HepG2 (cell line): ENCODE measurements around the gene EEF1AKMT1. TPM values are rescaled to one million over a fixed set of nuclear protein-coding genes. Genes with fewer than 3 reads are reported as not detected.

Source experiments
- ATAC-seq: fragments of 200-7000 bp; cut with Tn5 transposase; 3 replicates; pipeline ENCODE4 v1.9.1; 2020; ENCODE audit warnings: mild to moderate bottlenecking, moderate library complexity
- BruUV-seq: library from RNA; stranded (reverse); fragments of 400-500 nt; replicated peaks from 2 replicates; lab custom pipeline; 2021; lab: Mats Ljungman, UMichigan
- CTCF ChIA-PET: fragments of 300-600 bp; formaldehyde crosslinking; extraction: SDS; loops from one replicate; lab custom pipeline; 2021; ENCODE audit warnings: low total read pairs, inconsistent platforms, low intra/inter-chr PET ratio; lab: Yijun Ruan, JAX
- POLR2A ChIA-PET: fragments of 350-600 bp; sonication (Branson Sonifier 250); formaldehyde crosslinking; loops from one replicate; lab custom pipeline; 2020; ENCODE audit warnings: antibody characterized with exemption, inconsistent platforms; lab: Yijun Ruan, JAX
- DNase-seq: peaks from one replicate; pipeline ENCODE4 v3.0.0-alpha.2; 2015; ENCODE audit warnings: low spot score
- FAIRE-seq: peaks from 3 replicates; lab custom pipeline; 2011; peaks lifted over from hg19 to GRCh38; lab: Jason Lieb, UNC
- H2AFZ ChIP-seq: one replicate; pipeline ENCODE4 v1.6.1; 2011; ENCODE audit warnings: low read length, inconsistent platforms
- H3K27ac ChIP-seq: fragments of 300-600 bp; 3 replicates; pipeline ENCODE4 v1.8.0; 2011; ENCODE audit warnings: mixed run types, mild to moderate bottlenecking, mixed read lengths, low read length, inconsistent platforms; ENCODE audit not compliant: insufficient read depth; ENCODE audit errors: extremely low read length
- H3K27me3 ChIP-seq, 2 experiments: fragments of 200-600 bp in 1 of 2; 2 replicates in 1 of 2; 3 replicates in 1 of 2; pipeline versions ENCODE4 v1.6.0 to v1.8.0; 2011; ENCODE audit warnings: low read length in 2 of 2, mild to moderate bottlenecking in 2 of 2, moderate library complexity in 2 of 2, inconsistent platforms in 1 of 2; ENCODE audit not compliant: insufficient read depth in 2 of 2, control insufficient read depth in 1 of 2
- H3K36me3 ChIP-seq, 2 experiments: fragments of 200-600 bp in 1 of 2; replicated peaks in 1 of 2; 2 replicates in 1 of 2; 3 replicates in 1 of 2; pipeline versions ENCODE4 v1.5.1 to v1.8.0; 2011; ENCODE audit warnings: low read length in 2 of 2, inconsistent platforms in 1 of 2; ENCODE audit not compliant: insufficient read depth in 2 of 2, control insufficient read depth in 1 of 2
- H3K4me1 ChIP-seq: 2 replicates; pipeline ENCODE4 v1.5.1; 2012; ENCODE audit warnings: low read length, inconsistent platforms; ENCODE audit not compliant: insufficient read depth
- H3K4me2 ChIP-seq: 2 replicates; pipeline ENCODE4 v1.6.0; 2011; ENCODE audit warnings: low read depth, low read length, inconsistent platforms
- H3K4me3 ChIP-seq, 3 experiments: fragments of 200-600 bp in 1 of 3; sonication (generic), shearing (Covaris generic) in 1 of 3; replicated peaks in 1 of 3; 2 replicates each; pipeline ENCODE4 v1.5.1; 2011 to 2016; ENCODE audit warnings: low read length in 3 of 3, inconsistent platforms in 2 of 3, low read depth in 2 of 3, mild to moderate bottlenecking in 2 of 3, control low read depth in 1 of 3, mixed read lengths in 1 of 3; ENCODE audit not compliant: insufficient read depth in 1 of 3
- H3K79me2 ChIP-seq: one replicate; pipeline ENCODE4 v1.6.1; 2011; ENCODE audit warnings: low read length, inconsistent platforms; ENCODE audit not compliant: insufficient read depth
- H3K9ac ChIP-seq: 2 replicates; pipeline ENCODE4 v1.6.0; 2011; ENCODE audit warnings: mild to moderate bottlenecking, low read depth, low read length, inconsistent platforms; ENCODE audit not compliant: insufficient read depth
- H3K9me3 ChIP-seq: 2 replicates; pipeline ENCODE4 v1.5.1; 2012; ENCODE audit warnings: mild to moderate bottlenecking, low read length
- H4K20me1 ChIP-seq: 2 replicates; pipeline ENCODE4 v1.6.0; 2011; ENCODE audit warnings: inconsistent platforms, mild to moderate bottlenecking, low read length, moderate library complexity; ENCODE audit not compliant: insufficient read depth
- ATF7 ChIP-seq, 2 experiments: fragments of 450-650 bp in 1 of 2; sonication (generic) in 1 of 2; formaldehyde crosslinking in 1 of 2; IDR thresholded peaks; 2 replicates each; pipeline versions ENCODE4 v1.4.0 to v1.6.1; 2016 to 2020; ENCODE audit warnings: antibody characterized with exemption in 1 of 2, mild to moderate bottlenecking in 1 of 2, missing genetic modification reagents in 1 of 2
- CBX2 ChIP-seq, 2 experiments: fragments of 200-600 bp in 1 of 2; sonication (generic); formaldehyde crosslinking in 1 of 2; IDR thresholded peaks; 2 replicates each; pipeline versions ENCODE4 v1.7.0 to v1.8.1; 2018 to 2022; ENCODE audit warnings: low read depth in 2 of 2, low read length in 1 of 2, mild to moderate bottlenecking in 1 of 2, missing genetic modification reagents in 1 of 2
- CSRNP2 ChIP-seq: sonication (generic); formaldehyde crosslinking; conservative IDR thresholded peaks from 2 replicates; pipeline ENCODE4 v1.8.0; 2022; ENCODE audit warnings: low read depth, missing genetic modification reagents
- ZNF343 ChIP-seq: sonication (generic); formaldehyde crosslinking; IDR thresholded peaks from 2 replicates; pipeline ENCODE4 v1.4.0; 2020; ENCODE audit warnings: mild to moderate bottlenecking, missing genetic modification reagents
- ZNF503 ChIP-seq: sonication (generic); formaldehyde crosslinking; IDR thresholded peaks from 2 replicates; pipeline ENCODE4 v1.4.0; 2020; ENCODE audit warnings: missing genetic modification reagents
- WGBS: methylation state at CpG from one replicate; pipeline ENCODE4 v1.1.6; 2017; ENCODE audit warnings: low lambda C conversion rate; 5-methylcytosine and 5-hydroxymethylcytosine counted together
- in situ Hi-C: cut with HindIII; loops from 2 replicates; pipeline ENCODE4 v1.10.0; 2017; ENCODE audit warnings: low pct_unique_long_range_greater_than_20kb; ENCODE audit not compliant: extremely low pct_ligation_motif_present
- intact Hi-C: fragments of 100-400 bp; cut with micrococcal nuclease; formaldehyde crosslinking; loops from one replicate; pipeline ENCODE4 v1.10.0; 2022; ENCODE audit not compliant: unreplicated experiment
- polyA plus RNA-seq, 8 experiments: library from polyadenylated mRNA; depleted of rRNA in 3 of 8; stranded (reverse) in 7 of 8; unstranded in 1 of 8; fragments of >200 nt; fragmentation: Illumina TruSeq in 4 of 8; extraction: Trizol in 4 of 8; gene quantifications; 2 replicates each; pipeline versions ENCODE4 v1.2.1 to v1.2.3, GENCODE V29; 2011 to 2016; ENCODE audit warnings: low read depth in 4 of 8, missing spikeins in 1 of 8, mixed read lengths in 1 of 8; ENCODE audit not compliant: insufficient read depth in 1 of 8
- total RNA-seq, 5 experiments: library from RNA; depleted of rRNA; stranded (reverse); fragments of >200 nt; fragmentation: Illumina TruSeq; extraction: Trizol; gene quantifications; 2 replicates each; pipeline ENCODE4 v1.2.3, GENCODE V29; 2016; ENCODE audit warnings: low read depth in 1 of 5

EEF1AKMT1 gene
- total and polyA plus RNA-seq, 2 of the 13 experiments (the other 11 are each of a cell fraction or from before 2014, with no cell fraction given): 6.0 to 16.1 TPM

GRCh38 chr13:20789665-20790064 is 15.9 kb upstream of the EEF1AKMT1 start:
- DNase-seq: no peak
- 96% methylated on average over 7 of the region's 7 CpGs for WGBS
- no peak for ATAC-seq
- H3K4me2 ChIP-seq: no peak overlapping the region
- H3K27me3 ChIP-seq: no peaks in the 10 kb centered on the region
- ChIA-PET POLR2A (no interaction called here), CTCF (no interaction called here)
- H3K4me1 ChIP-seq: no peaks in the 10 kb centered on the region
- H3K36me3 ChIP-seq: peaks cover 17 to 47% of the 10 kb centered on the region in 2 experiments
- H3K79me2 ChIP-seq: no peaks in the 10 kb centered on the region
- no peak overlapping the region for H3K4me3 ChIP-seq
- TF ChIP-seq ZNF343: no peak
- no peak for TF ChIP-seq CBX2 (IDR thresholded peaks at IDR 0.05; ENCODE audit: low read depth, low read length)
- TF ChIP-seq CBX2 (CRISPR knock-in tag; IDR thresholded peaks at IDR 0.05; ENCODE audit: low read depth): no peak
- TF ChIP-seq ZNF503: no peak
- TF ChIP-seq, all 625 proteins: peak for 0
- H2AFZ ChIP-seq: no peak overlapping the region
- no peak overlapping the region for H3K9ac ChIP-seq
- intact Hi-C loops (no loop called here), in situ Hi-C loops (no loop called here)
- no peak overlapping the region for H3K27ac ChIP-seq
- no peaks in the 10 kb centered on the region for H4K20me1 ChIP-seq
- BruUV-seq: no TSS peak
- H3K9me3 ChIP-seq: no peaks in the 10 kb centered on the region
- FAIRE-seq: no peak

- Histone ChIP-seq H2AFZ (no peak overlapping the region), H3K79me2 (no peaks in the 10 kb centered on the region), H3K4me1 (no peaks in the 10 kb centered on the region), H4K20me1 (no peaks in the 10 kb centered on the region), H3K27me3 (no peaks in the 10 kb centered on the region), H3K9me3 (no peaks in the 10 kb centered on the region), H3K9ac (no peak overlapping the region), H3K4me3 (no peak overlapping the region), H3K36me3 (peaks cover 14 to 45% of the 10 kb centered on the region in 2 experiments), H3K4me2 (no peak overlapping the region), H3K27ac (no peak overlapping the region)
- CTCF ChIA-PET: no interaction called here
- DNase-seq: no peak
- intact Hi-C loops: no loop called here
- TF ChIP-seq CSRNP2: no peak
- peak; percentile 61 for TF ChIP-seq ATF7 (IDR thresholded peaks at IDR 0.05)
- TF ChIP-seq ATF7 (CRISPR knock-in tag; IDR thresholded peaks at IDR 0.05): no peak
- 97% methylated on average over 1 of the region's 1 CpG for WGBS
- ATAC-seq: no peak
- no peak for FAIRE-seq
- in situ Hi-C loops: no loop called here
- POLR2A ChIA-PET: no interaction called here
- no TSS peak for BruUV-seq
Measured at GRCh38 chr13:20788312-20788711, 14.6 kb upstream of the EEF1AKMT1 start.
